ENCODE measurements around the gene FNDC3B.

FNDC3B gene

GRCh38 chr3:172279191-172279640 is 239.8 kb downstream of the FNDC3B start:
- no peak overlapping the region for H3K27ac ChIP-seq
- TF ChIP-seq ZFX (IDR thresholded peaks at IDR 0.05; ENCODE audit: borderline replicate concordance): no peak
- TF ChIP-seq, protein P1, sequence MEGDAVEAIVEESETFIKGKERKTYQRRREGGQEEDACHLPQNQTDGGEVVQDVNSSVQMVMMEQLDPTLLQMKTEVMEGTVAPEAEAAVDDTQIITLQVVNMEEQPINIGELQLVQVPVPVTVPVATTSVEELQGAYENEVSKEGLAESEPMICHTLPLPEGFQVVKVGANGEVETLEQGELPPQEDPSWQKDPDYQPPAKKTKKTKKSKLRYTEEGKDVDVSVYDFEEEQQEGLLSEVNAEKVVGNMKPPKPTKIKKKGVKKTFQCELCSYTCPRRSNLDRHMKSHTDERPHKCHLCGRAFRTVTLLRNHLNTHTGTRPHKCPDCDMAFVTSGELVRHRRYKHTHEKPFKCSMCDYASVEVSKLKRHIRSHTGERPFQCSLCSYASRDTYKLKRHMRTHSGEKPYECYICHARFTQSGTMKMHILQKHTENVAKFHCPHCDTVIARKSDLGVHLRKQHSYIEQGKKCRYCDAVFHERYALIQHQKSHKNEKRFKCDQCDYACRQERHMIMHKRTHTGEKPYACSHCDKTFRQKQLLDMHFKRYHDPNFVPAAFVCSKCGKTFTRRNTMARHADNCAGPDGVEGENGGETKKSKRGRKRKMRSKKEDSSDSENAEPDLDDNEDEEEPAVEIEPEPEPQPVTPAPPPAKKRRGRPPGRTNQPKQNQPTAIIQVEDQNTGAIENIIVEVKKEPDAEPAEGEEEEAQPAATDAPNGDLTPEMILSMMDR (IDR thresholded peaks at IDR 0.05): no peak

DNA sequence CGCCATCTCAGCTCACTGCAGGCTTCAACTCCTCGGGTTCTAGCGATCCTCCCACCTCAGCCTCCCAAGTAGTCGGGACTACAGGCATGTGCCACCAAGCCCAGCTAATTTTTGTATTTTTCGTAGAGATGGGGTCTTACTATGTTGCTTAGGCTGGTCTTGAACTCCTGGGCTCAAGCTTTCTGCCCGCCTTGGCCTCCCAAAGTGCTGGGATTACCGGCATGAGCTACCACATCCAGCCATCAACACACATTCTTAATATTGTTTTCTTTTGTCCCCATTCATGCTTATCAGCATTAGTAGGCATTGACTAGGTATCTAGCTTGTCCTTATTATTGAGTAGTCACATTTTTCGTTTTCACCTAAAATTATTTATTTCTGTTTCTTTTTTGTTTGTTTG is 240.6 kb downstream of the FNDC3B start:
- no peak overlapping the region for H3K27ac ChIP-seq
- TF ChIP-seq, protein P1 (IDR thresholded peaks at IDR 0.05): no peak
- TF ChIP-seq ZFX (IDR thresholded peaks at IDR 0.05; ENCODE audit: borderline replicate concordance): no peak

- TF ChIP-seq, protein P1 (IDR thresholded peaks at IDR 0.05): no peak
- TF ChIP-seq ZFX (IDR thresholded peaks at IDR 0.05; ENCODE audit: borderline replicate concordance): no peak
- H3K27ac ChIP-seq: no peak overlapping the region
Observed at GRCh38 chr3:172280406-172281051, 241.2 kb downstream of the FNDC3B start.

DNA sequence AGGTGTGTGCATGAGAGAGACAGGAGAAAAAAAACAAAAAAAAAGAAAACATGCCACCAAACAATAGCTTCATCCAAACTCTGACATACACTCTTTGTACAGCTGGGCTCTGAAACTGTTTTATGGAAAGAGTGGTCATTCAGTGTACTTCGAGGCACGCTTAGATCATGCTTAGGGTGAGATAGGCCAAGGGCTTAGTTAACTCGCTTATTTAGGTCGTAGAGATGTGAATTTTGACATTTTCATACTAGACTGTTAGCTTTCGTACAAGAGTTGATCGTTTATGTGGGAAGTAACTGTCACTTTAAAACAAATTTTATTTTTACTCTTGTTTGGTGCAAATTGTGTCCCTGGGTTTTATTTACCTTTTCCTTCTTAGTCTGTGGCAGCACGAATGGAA is 242.5 kb downstream of the FNDC3B start:
- no peak overlapping the region for H3K27ac ChIP-seq
- no peak for TF ChIP-seq ZFX (IDR thresholded peaks at IDR 0.05; ENCODE audit: borderline replicate concordance)
- TF ChIP-seq, protein P1 (IDR thresholded peaks at IDR 0.05): no peak

- TF ChIP-seq, protein P1 (IDR thresholded peaks at IDR 0.05): no peak
- no peak for TF ChIP-seq ZFX (IDR thresholded peaks at IDR 0.05; ENCODE audit: borderline replicate concordance)
- H3K27ac ChIP-seq: no peak overlapping the region
Observed at GRCh38 chr3:172282850-172283249, 243.5 kb downstream of the FNDC3B start.

GRCh38 chr3:172283841-172284357 is 244.5 kb downstream of the FNDC3B start:
- no peak overlapping the region for H3K27ac ChIP-seq
- no peak for TF ChIP-seq ZFX (IDR thresholded peaks at IDR 0.05; ENCODE audit: borderline replicate concordance)
- TF ChIP-seq, protein P1 (IDR thresholded peaks at IDR 0.05): no peak

DNA sequence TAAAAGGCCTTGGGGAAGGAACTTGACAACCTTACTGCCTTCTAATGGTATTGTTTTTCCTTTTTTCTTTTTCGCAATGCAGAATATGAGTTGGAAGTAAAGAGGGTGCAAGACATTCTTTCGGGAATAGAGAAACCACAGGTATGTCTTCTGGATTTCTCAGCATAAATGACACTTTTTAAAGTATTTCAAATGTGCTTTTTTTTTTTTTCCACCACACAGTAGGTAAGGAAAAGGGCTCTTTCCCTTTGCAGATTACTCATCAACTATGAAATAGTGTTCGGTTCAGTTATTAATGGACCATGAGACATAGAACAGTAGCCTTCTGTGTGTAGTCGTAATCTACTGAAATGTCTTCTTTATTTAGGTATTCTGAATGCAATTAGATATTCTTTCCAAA is 246.5 kb downstream of the FNDC3B start:
- H3K27ac ChIP-seq: no peak overlapping the region

More for the DNA sequence above, 246.5 kb downstream of the FNDC3B start:
- TF ChIP-seq ZFX (IDR thresholded peaks at IDR 0.05; ENCODE audit: borderline replicate concordance): no peak
- TF ChIP-seq, protein P1 (IDR thresholded peaks at IDR 0.05): no peak
